Neural progenitor cell (in vitro differentiated cells): ENCODE results near the gene AJUBA. TPM values are rescaled to one million over a fixed set of nuclear protein-coding genes. Genes with fewer than 3 reads are reported as not detected.

Source experiments
- DNase-seq: peaks from one replicate; pipeline ENCODE4 v3.0.0-alpha.2; 2016; ENCODE audit warnings: low spot score
- H2AFZ ChIP-seq: fragments of 200-600 bp; sonication (generic); replicated peaks from 2 replicates; pipeline ENCODE4 v1.6.1; 2016; ENCODE audit warnings: antibody characterized with exemption
- H3F3A ChIP-seq: fragments of 200-600 bp; sonication (generic); 2 replicates; pipeline ENCODE4 v1.6.1; 2016; ENCODE audit warnings: antibody characterized with exemption, low read depth
- H3K27ac ChIP-seq: fragments of 200-600 bp; sonication (generic); 2 replicates; pipeline ENCODE4 v1.5.1; 2016; ENCODE audit warnings: mild to moderate bottlenecking
- H3K27me3 ChIP-seq: fragments of 200-600 bp; sonication (generic); 2 replicates; pipeline ENCODE4 v1.6.1; 2016; ENCODE audit warnings: mild to moderate bottlenecking, moderate library complexity
- H3K36me3 ChIP-seq: fragments of 200-600 bp; sonication (generic); 2 replicates; pipeline ENCODE4 v1.5.1; 2016
- H3K4me1 ChIP-seq: fragments of 200-600 bp; sonication (generic); 2 replicates; pipeline ENCODE4 v1.6.1; 2016; ENCODE audit warnings: mixed run types
- H3K4me2 ChIP-seq: fragments of 200-600 bp; sonication (generic); 2 replicates; pipeline ENCODE4 v1.6.1; 2016
- H3K4me3 ChIP-seq: fragments of 200-600 bp; sonication (generic); 2 replicates; pipeline ENCODE4 v1.5.1; 2016
- H3K79me2 ChIP-seq: fragments of 200-600 bp; sonication (generic); 2 replicates; pipeline ENCODE4 v1.6.1; 2016; ENCODE audit warnings: low read depth
- H3K9ac ChIP-seq: fragments of 200-600 bp; sonication (generic); 2 replicates; pipeline ENCODE4 v1.6.1; 2016
- H3K9me3 ChIP-seq: fragments of 200-600 bp; sonication (generic); 2 replicates; pipeline ENCODE4 v1.5.1; 2016; ENCODE audit warnings: low read depth
- H4K20me1 ChIP-seq: fragments of 200-600 bp; sonication (generic); 2 replicates; pipeline ENCODE4 v1.6.1; 2016; ENCODE audit warnings: low read depth
- H3K27ac Mint-ChIP-seq: 3 replicates; pipeline ENCODE4 v1.8.0; 2021; ENCODE audit warnings: mixed read lengths
- H3K27me3 Mint-ChIP-seq: 2 replicates; pipeline ENCODE4 v1.8.0; 2022; ENCODE audit warnings: low read depth, mild to moderate bottlenecking, inconsistent platforms, moderate library complexity, mixed read lengths; ENCODE audit not compliant: insufficient read depth
- H3K36me3 Mint-ChIP-seq: 3 replicates; pipeline ENCODE4 v1.8.0; 2021; ENCODE audit warnings: mixed read lengths
- H3K4me1 Mint-ChIP-seq: 3 replicates; pipeline ENCODE4 v1.8.0; 2021; ENCODE audit warnings: mixed read lengths
- H3K4me3 Mint-ChIP-seq: 3 replicates; pipeline ENCODE4 v1.8.0; 2021; ENCODE audit warnings: mild to moderate bottlenecking, moderate library complexity, mixed read lengths
- H3K9me3 Mint-ChIP-seq: 3 replicates; pipeline ENCODE4 v1.8.0; 2020; ENCODE audit warnings: mixed read lengths
- EZH2 ChIP-seq: fragments of 200-600 bp; sonication (generic); IDR thresholded peaks from 2 replicates; pipeline ENCODE4 v1.6.1; 2017; ENCODE audit warnings: antibody characterized with exemption, mild to moderate bottlenecking, moderate library complexity
- EZH2phosphoT487 ChIP-seq: fragments of 200-600 bp; sonication (generic); IDR thresholded peaks from 2 replicates; pipeline ENCODE4 v1.6.1; 2017; ENCODE audit warnings: antibody characterized with exemption
- total RNA-seq: library from RNA; depleted of rRNA; stranded (reverse); fragments of >200 nt; gene quantifications from 2 replicates; pipeline ENCODE4 v1.2.3, GENCODE V29; 2015; ENCODE audit warnings: low replicate concordance
- TF ChIP-seq, protein P1 (sequence below): fragments of 200-600 bp; sonication (generic); IDR thresholded peaks from 2 replicates; pipeline ENCODE4 v1.5.1; 2017; ENCODE audit warnings: antibody characterized with exemption, mild to moderate bottlenecking

AJUBA gene
- total RNA-seq, 1 donor from 2014 or later, result 99.6 TPM

- Histone ChIP-seq H4K20me1 (no peaks in the 10 kb centered on the region), H3K27ac (no peak overlapping the region), H3K4me3 (no peak overlapping the region), H3K9ac (no peak overlapping the region), H3K27me3 (no peaks in the 10 kb centered on the region), H3K36me3 (no peaks in the 10 kb centered on the region), H2AFZ (no peak overlapping the region), H3K79me2 (no peaks in the 10 kb centered on the region), H3K9me3 (no peaks in the 10 kb centered on the region), H3F3A (no peaks in the 10 kb centered on the region), H3K4me2 (no peak overlapping the region), H3K4me1 (peaks cover 8% of the 10 kb centered on the region)
- H3K9me3 Mint-ChIP-seq, result no peaks in the 10 kb centered on the region
- DNase-seq, result no peak
- H3K4me1 Mint-ChIP-seq, result peaks cover 9% of the 10 kb centered on the region
- H3K4me3 Mint-ChIP-seq, result peak overlapping the region; percentile 8
- peaks cover 5% of the 10 kb centered on the region for H3K27me3 Mint-ChIP-seq
- TF ChIP-seq, protein P1, sequence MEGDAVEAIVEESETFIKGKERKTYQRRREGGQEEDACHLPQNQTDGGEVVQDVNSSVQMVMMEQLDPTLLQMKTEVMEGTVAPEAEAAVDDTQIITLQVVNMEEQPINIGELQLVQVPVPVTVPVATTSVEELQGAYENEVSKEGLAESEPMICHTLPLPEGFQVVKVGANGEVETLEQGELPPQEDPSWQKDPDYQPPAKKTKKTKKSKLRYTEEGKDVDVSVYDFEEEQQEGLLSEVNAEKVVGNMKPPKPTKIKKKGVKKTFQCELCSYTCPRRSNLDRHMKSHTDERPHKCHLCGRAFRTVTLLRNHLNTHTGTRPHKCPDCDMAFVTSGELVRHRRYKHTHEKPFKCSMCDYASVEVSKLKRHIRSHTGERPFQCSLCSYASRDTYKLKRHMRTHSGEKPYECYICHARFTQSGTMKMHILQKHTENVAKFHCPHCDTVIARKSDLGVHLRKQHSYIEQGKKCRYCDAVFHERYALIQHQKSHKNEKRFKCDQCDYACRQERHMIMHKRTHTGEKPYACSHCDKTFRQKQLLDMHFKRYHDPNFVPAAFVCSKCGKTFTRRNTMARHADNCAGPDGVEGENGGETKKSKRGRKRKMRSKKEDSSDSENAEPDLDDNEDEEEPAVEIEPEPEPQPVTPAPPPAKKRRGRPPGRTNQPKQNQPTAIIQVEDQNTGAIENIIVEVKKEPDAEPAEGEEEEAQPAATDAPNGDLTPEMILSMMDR, result no peak
- TF ChIP-seq EZH2 (no peak), EZH2phosphoT487 (no peak)
- H3K36me3 Mint-ChIP-seq, result peaks cover 10% of the 10 kb centered on the region
- H3K27ac Mint-ChIP-seq, result no peak overlapping the region
Observed at GRCh38 chr14:22993517-22993916, 11.2 kb upstream of the AJUBA start.

- no peaks in the 10 kb centered on the region for H3K79me2 ChIP-seq
- H2AFZ ChIP-seq, result no peak overlapping the region
- no peak overlapping the region for H3K4me2 ChIP-seq
- H3K4me1 Mint-ChIP-seq, result peaks cover 9% of the 10 kb centered on the region
- H3K36me3 Mint-ChIP-seq, result peaks cover 10% of the 10 kb centered on the region
- no peak overlapping the region for H3K27ac ChIP-seq
- no peak for DNase-seq
- no peak overlapping the region for H3K9ac ChIP-seq
- no peaks in the 10 kb centered on the region for H3K36me3 ChIP-seq
- H3K27me3 Mint-ChIP-seq, result peaks cover 5% of the 10 kb centered on the region
- no peaks in the 10 kb centered on the region for H3K9me3 Mint-ChIP-seq
- H3K4me3 Mint-ChIP-seq, result no peak overlapping the region
- H3K27ac Mint-ChIP-seq, result no peak overlapping the region
- TF ChIP-seq, protein P1, result no peak
- no peak for TF ChIP-seq EZH2
- no peak for TF ChIP-seq EZH2phosphoT487
- H3K9me3 ChIP-seq, result no peaks in the 10 kb centered on the region
- no peaks in the 10 kb centered on the region for H3F3A ChIP-seq
- no peaks in the 10 kb centered on the region for H3K27me3 ChIP-seq
- no peaks in the 10 kb centered on the region for H4K20me1 ChIP-seq
- peaks cover 8% of the 10 kb centered on the region for H3K4me1 ChIP-seq
- no peak overlapping the region for H3K4me3 ChIP-seq
Observed at GRCh38 chr14:22991852-22992251, 9.5 kb upstream of the AJUBA start.

- Histone ChIP-seq H3F3A (peaks cover 36% of the 10 kb centered on the region), H3K27ac (no peak overlapping the region), H3K9me3 (no peaks in the 10 kb centered on the region), H4K20me1 (peaks cover 13% of the 10 kb centered on the region), H3K4me2 (no peak overlapping the region), H3K4me1 (no peaks in the 10 kb centered on the region), H3K9ac (no peak overlapping the region), H3K36me3 (no peaks in the 10 kb centered on the region), H3K27me3 (no peaks in the 10 kb centered on the region), H3K79me2 (peaks cover 26% of the 10 kb centered on the region), H3K4me3 (no peak overlapping the region), H2AFZ (no peak overlapping the region)
- no peak for DNase-seq
- Mint-ChIP-seq H3K9me3 (peaks cover 2% of the 10 kb centered on the region), H3K27me3 (peaks cover 2% of the 10 kb centered on the region), H3K36me3 (peaks cover 9% of the 10 kb centered on the region), H3K27ac (no peak overlapping the region), H3K4me1 (no peaks in the 10 kb centered on the region), H3K4me3 (no peak overlapping the region)
- TF ChIP-seq EZH2 (no peak), EZH2phosphoT487 (no peak)
- TF ChIP-seq, protein P1, result no peak
Observed at GRCh38 chr14:22987291-22987690, 4.9 kb upstream of the AJUBA start.
